ENCODE measurements around the gene UFSP1. TPM values are rescaled to one million over a fixed set of nuclear protein-coding genes. Genes with fewer than 3 reads are reported as not detected.
A peak's percentile ranks its signal among the peaks of the same experiment; 100 is the strongest.

UFSP1 gene
- total RNA-seq, 1 donor: 5.8 TPM

GRCh38 chr7:100896732-100897608 is 7.5 kb upstream of the UFSP1 start:
- H2AFZ ChIP-seq (ENCODE audit: low read length): no peak overlapping the region
- peak; percentile 59 for TF ChIP-seq CTCF (IDR thresholded peaks at IDR 0.05; ENCODE audit: extremely low read depth, low read depth, low read length)
- peak; percentile 94 for DNase-seq (ENCODE audit: insufficient read length, low spot score, missing footprints)

DNA sequence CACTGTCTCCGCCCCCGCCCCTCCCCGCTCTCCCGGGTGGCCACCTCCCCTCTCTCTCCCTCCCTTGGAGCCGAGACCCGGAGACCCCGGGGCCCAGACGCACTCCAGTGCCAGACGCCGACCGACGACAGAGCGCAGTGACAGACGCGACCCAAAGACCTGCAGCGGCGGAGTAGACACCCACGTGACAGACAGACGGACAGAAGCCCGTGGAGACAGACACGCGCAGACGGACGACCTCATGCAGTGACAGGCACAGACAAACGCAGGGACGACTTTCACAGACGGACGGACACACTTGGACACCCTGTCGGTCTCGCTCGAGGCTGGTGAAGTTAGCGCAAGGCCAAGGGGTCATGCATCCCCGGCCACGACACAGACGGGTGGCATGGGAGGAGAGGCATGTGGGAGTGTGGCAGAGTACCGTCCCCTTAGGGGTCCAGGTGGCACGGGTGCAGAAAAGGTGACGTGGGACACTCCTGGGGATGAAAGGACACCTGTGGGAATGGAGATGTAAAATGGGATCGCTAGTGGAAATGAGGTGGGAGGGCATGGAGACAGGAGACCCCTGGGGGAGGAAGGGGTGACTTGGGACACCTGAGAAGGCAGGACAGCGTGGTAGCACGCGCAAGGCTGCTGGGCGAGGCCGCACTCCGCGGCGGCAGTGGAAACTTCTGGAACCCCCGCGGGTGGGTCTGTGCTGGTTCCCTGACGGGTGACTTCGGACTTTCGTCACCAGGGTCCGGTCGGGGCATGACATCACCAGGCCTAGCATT is 6.6 kb upstream of the UFSP1 start:
- no peaks in the 10 kb centered on the region for H3K4me1 ChIP-seq (ENCODE audit: insufficient read depth, low read length)
- peak; percentile 73 for DNase-seq (ENCODE audit: insufficient read length, low spot score, missing footprints)
- no peaks in the 10 kb centered on the region for H3K79me2 ChIP-seq (ENCODE audit: insufficient read depth, low read length)
- H3K27ac ChIP-seq (ENCODE audit: low read depth, low read length): no peak overlapping the region
- H2AFZ ChIP-seq (ENCODE audit: low read length): no peak overlapping the region
- peaks cover 5% of the 10 kb centered on the region for H4K20me1 ChIP-seq (ENCODE audit: insufficient read depth, low read length)
- H3K36me3 ChIP-seq (ENCODE audit: insufficient read depth, low read length): no peaks in the 10 kb centered on the region
- no peak overlapping the region for H3K4me3 ChIP-seq (ENCODE audit: insufficient read depth, low read length)
- peaks cover 36% of the 10 kb centered on the region for H3K27me3 ChIP-seq (ENCODE audit: insufficient read depth, low read length)
- no peak overlapping the region for H3K4me2 ChIP-seq (ENCODE audit: insufficient read depth, low read length)
- no peaks in the 10 kb centered on the region for H3K9me3 ChIP-seq (ENCODE audit: low read depth, low read length)
- no peak for TF ChIP-seq CTCF (IDR thresholded peaks at IDR 0.05; ENCODE audit: extremely low read depth, low read depth, low read length)

More at GRCh38 chr7:100896732-100897608, 7.5 kb upstream of the UFSP1 start:
- H3K27ac ChIP-seq (ENCODE audit: low read depth, low read length): no peak overlapping the region
- H3K36me3 ChIP-seq (ENCODE audit: insufficient read depth, low read length): no peaks in the 10 kb centered on the region
- H4K20me1 ChIP-seq (ENCODE audit: insufficient read depth, low read length): peaks cover 5% of the 10 kb centered on the region
- H3K79me2 ChIP-seq (ENCODE audit: insufficient read depth, low read length): no peaks in the 10 kb centered on the region
- peaks cover 36% of the 10 kb centered on the region for H3K27me3 ChIP-seq (ENCODE audit: insufficient read depth, low read length)
- H3K9me3 ChIP-seq (ENCODE audit: low read depth, low read length): no peaks in the 10 kb centered on the region
- no peak overlapping the region for H3K4me3 ChIP-seq (ENCODE audit: insufficient read depth, low read length)
- no peak overlapping the region for H3K4me2 ChIP-seq (ENCODE audit: insufficient read depth, low read length)
- no peaks in the 10 kb centered on the region for H3K4me1 ChIP-seq (ENCODE audit: insufficient read depth, low read length)

DNA sequence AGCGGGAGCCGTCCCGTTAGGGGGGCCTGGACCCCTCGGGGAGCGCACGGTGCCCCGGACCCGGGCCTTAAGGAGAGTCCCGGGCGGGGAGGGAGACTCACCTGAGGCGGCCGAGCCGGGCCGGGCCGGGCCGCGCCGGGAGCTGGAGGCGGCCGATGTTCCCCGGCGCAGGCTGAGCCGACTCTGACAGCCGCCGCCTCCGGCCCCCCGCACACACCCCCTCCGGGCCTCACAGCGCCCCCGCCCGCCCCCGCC is 6.1 kb upstream of the UFSP1 start, which contains the start of gene ACHE:
ACHE (minus strand) TSS at position 188 of the 255 bp plus-strand sequence. CDS start 1,656 bp downstream, outside the sequence.
- peaks cover 5% of the 10 kb centered on the region for H4K20me1 ChIP-seq (ENCODE audit: insufficient read depth, low read length)
- DNase-seq (ENCODE audit: insufficient read length, low spot score, missing footprints): peak; percentile 71
- no peak within 1 kb of the TSS for H3K27ac ChIP-seq (ENCODE audit: low read depth, low read length)
- H3K36me3 ChIP-seq (ENCODE audit: insufficient read depth, low read length): no peaks in the 10 kb centered on the region
- H2AFZ ChIP-seq (ENCODE audit: low read length): no peak within 1 kb of the TSS
- H3K4me1 ChIP-seq (ENCODE audit: insufficient read depth, low read length): peaks cover 4% of the 10 kb centered on the region
- peaks cover 33% of the 10 kb centered on the region for H3K27me3 ChIP-seq (ENCODE audit: insufficient read depth, low read length)
- TF ChIP-seq CTCF (IDR thresholded peaks at IDR 0.05; ENCODE audit: extremely low read depth, low read depth, low read length): no peak
- H3K4me3 ChIP-seq (ENCODE audit: insufficient read depth, low read length): no peak within 1 kb of the TSS
- H3K9me3 ChIP-seq (ENCODE audit: low read depth, low read length): no peaks in the 10 kb centered on the region
- no peak within 1 kb of the TSS for H3K4me2 ChIP-seq (ENCODE audit: insufficient read depth, low read length)
- H3K79me2 ChIP-seq (ENCODE audit: insufficient read depth, low read length): no peaks in the 10 kb centered on the region
